Measurements from ENCODE around the gene AEBP2. TPM values are rescaled to one million over a fixed set of nuclear protein-coding genes. Genes with fewer than 3 reads are reported as not detected.
A peak's percentile ranks its signal among the peaks of the same experiment; 100 is the strongest.

AEBP2 gene
- total RNA-seq, 2 donors from 2014 or later = 37.8 to 78.4 TPM

DNA sequence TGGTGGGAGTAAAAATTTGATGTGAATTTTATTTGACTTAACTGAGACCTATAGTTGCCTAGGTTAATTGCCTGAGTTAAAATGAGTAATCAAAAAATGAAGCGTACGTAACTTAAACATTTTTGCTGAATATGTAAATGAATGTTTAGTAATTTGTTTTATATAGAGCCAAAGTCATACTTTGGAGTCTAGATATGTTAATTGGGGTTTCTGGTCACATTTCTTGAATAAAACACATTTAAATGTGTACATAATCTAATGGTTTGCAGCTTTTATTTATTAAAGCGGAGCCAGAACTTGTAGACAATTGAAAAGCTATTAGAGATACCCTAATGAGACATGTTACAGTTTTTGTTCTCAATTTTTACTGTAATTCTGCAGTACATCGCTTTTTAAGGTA lies 71.2 kb downstream of the AEBP2 start:
- H3K9ac ChIP-seq (ENCODE audit: extremely low read depth, low read length, poor library complexity, severe bottlenecking) = no peak overlapping the region
- no peaks in the 10 kb centered on the region for H3K9me3 Mint-ChIP-seq
- 99% methylated on average over 4 of the region's 4 CpGs; no CpG with 5 or more reads in 1 of the 2 experiments for WGBS, 2 experiments (ENCODE audit: insufficient coverage in 1 of 2, insufficient read length in 1 of 2)
- peaks cover 50% of the 10 kb centered on the region for H3K36me3 Mint-ChIP-seq (ENCODE audit: low read depth)
- no peaks in the 10 kb centered on the region for H3K4me1 ChIP-seq (ENCODE audit: control insufficient read depth, insufficient read depth, low read length)
- TF ChIP-seq, protein P1, sequence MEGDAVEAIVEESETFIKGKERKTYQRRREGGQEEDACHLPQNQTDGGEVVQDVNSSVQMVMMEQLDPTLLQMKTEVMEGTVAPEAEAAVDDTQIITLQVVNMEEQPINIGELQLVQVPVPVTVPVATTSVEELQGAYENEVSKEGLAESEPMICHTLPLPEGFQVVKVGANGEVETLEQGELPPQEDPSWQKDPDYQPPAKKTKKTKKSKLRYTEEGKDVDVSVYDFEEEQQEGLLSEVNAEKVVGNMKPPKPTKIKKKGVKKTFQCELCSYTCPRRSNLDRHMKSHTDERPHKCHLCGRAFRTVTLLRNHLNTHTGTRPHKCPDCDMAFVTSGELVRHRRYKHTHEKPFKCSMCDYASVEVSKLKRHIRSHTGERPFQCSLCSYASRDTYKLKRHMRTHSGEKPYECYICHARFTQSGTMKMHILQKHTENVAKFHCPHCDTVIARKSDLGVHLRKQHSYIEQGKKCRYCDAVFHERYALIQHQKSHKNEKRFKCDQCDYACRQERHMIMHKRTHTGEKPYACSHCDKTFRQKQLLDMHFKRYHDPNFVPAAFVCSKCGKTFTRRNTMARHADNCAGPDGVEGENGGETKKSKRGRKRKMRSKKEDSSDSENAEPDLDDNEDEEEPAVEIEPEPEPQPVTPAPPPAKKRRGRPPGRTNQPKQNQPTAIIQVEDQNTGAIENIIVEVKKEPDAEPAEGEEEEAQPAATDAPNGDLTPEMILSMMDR (conservative IDR thresholded peaks at IDR 0.05) = no peak
- H3K4me3 ChIP-seq (ENCODE audit: low read length) = no peak overlapping the region
- no peaks in the 10 kb centered on the region for H3K27me3 Mint-ChIP-seq (ENCODE audit: insufficient read depth)
- H3K9me3 ChIP-seq (ENCODE audit: control insufficient read depth, low read length) = no peaks in the 10 kb centered on the region
- H3K27ac Mint-ChIP-seq = peak overlapping the region; percentile 71
- DNase-seq = no peak
- H3K27me3 ChIP-seq (ENCODE audit: control insufficient read depth, insufficient read depth, low read length, poor library complexity, severe bottlenecking) = no peaks in the 10 kb centered on the region
- peaks cover 36% of the 10 kb centered on the region for H3K36me3 ChIP-seq (ENCODE audit: control insufficient read depth, insufficient read depth, low read length)
- H3K4me1 Mint-ChIP-seq = peaks cover 20% of the 10 kb centered on the region
- no peak overlapping the region for H3K27ac ChIP-seq (ENCODE audit: low read depth, low read length)
- no peak overlapping the region for H3K4me3 Mint-ChIP-seq

DNA sequence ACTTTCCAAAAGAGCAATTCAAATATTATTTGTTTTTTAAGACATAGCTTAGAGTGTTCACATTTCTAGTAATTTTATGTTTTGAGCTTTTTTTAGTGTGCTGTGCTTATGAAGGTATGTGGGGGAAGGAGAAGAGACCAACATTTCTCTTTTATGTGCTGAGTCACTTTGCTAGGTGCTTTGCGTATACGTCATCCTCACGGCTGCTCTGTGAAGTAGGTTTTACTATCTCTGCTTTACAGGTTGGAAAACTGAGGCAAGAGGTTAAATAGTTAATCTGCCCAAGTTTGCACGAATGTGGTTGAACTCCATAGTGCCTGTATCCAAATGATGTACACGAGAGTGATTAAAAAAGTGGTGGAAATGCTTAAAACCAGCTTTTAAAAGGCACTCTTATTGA lies 75.9 kb downstream of the AEBP2 start:
- peaks cover 65% of the 10 kb centered on the region for H3K36me3 Mint-ChIP-seq (ENCODE audit: low read depth)

GRCh38 chr12:19517583-19517982 lies 78.3 kb downstream of the AEBP2 start:
- peaks cover 65% of the 10 kb centered on the region for H3K36me3 Mint-ChIP-seq (ENCODE audit: low read depth)
- no peak overlapping the region for H3K9ac ChIP-seq (ENCODE audit: extremely low read depth, low read length, poor library complexity, severe bottlenecking)
- H3K27ac Mint-ChIP-seq = peak overlapping the region; percentile 40
- 88 to 100% methylated on average over 1 of the region's 1 CpG for WGBS, 2 experiments (ENCODE audit: insufficient coverage in 1 of 2, insufficient read length in 1 of 2)
- H3K9me3 Mint-ChIP-seq = no peaks in the 10 kb centered on the region
- H3K4me3 Mint-ChIP-seq = no peak overlapping the region
- H3K4me1 Mint-ChIP-seq = peaks cover 12% of the 10 kb centered on the region
- no peaks in the 10 kb centered on the region for H3K27me3 ChIP-seq (ENCODE audit: control insufficient read depth, insufficient read depth, low read length, poor library complexity, severe bottlenecking)
- no peaks in the 10 kb centered on the region for H3K9me3 ChIP-seq (ENCODE audit: control insufficient read depth, low read length)
- no peak overlapping the region for H3K27ac ChIP-seq (ENCODE audit: low read depth, low read length)
- H3K27me3 Mint-ChIP-seq (ENCODE audit: insufficient read depth) = no peaks in the 10 kb centered on the region
- no peak overlapping the region for H3K4me3 ChIP-seq (ENCODE audit: low read length)
- no peaks in the 10 kb centered on the region for H3K4me1 ChIP-seq (ENCODE audit: control insufficient read depth, insufficient read depth, low read length)
- DNase-seq = no peak
- TF ChIP-seq, protein P1 (conservative IDR thresholded peaks at IDR 0.05) = no peak
- H3K36me3 ChIP-seq (ENCODE audit: control insufficient read depth, insufficient read depth, low read length) = peaks cover 57% of the 10 kb centered on the region

More for the DNA sequence above, 75.9 kb downstream of the AEBP2 start:
- Mint-ChIP-seq H3K4me1 (peaks cover 13% of the 10 kb centered on the region), H3K27me3 (ENCODE audit: insufficient read depth) (no peaks in the 10 kb centered on the region), H3K9me3 (no peaks in the 10 kb centered on the region), H3K4me3 (no peak overlapping the region), H3K27ac (peak overlapping the region; percentile 45)
- no peak overlapping the region for H3K4me3 ChIP-seq (ENCODE audit: low read length)
- TF ChIP-seq, protein P1 (conservative IDR thresholded peaks at IDR 0.05) = no peak
- no peaks in the 10 kb centered on the region for H3K9me3 ChIP-seq (ENCODE audit: control insufficient read depth, low read length)
- no peaks in the 10 kb centered on the region for H3K4me1 ChIP-seq (ENCODE audit: control insufficient read depth, insufficient read depth, low read length)
- no peaks in the 10 kb centered on the region for H3K27me3 ChIP-seq (ENCODE audit: control insufficient read depth, insufficient read depth, low read length, poor library complexity, severe bottlenecking)
- H3K9ac ChIP-seq (ENCODE audit: extremely low read depth, low read length, poor library complexity, severe bottlenecking) = no peak overlapping the region
- H3K36me3 ChIP-seq (ENCODE audit: control insufficient read depth, insufficient read depth, low read length) = peaks cover 54% of the 10 kb centered on the region
- no peak overlapping the region for H3K27ac ChIP-seq (ENCODE audit: low read depth, low read length)
- DNase-seq = no peak
- 83 to 90% methylated on average over 4 to 5 of the region's 5 CpGs for WGBS, 2 experiments (ENCODE audit: insufficient coverage in 1 of 2, insufficient read length in 1 of 2)

All from endodermal cell (in vitro differentiated cells).